Transverse colon (tissue), 4 donors: Measurements from ENCODE around the gene SLC4A3. TPM values are rescaled to one million over a fixed set of nuclear protein-coding genes. Genes with fewer than 3 reads are reported as not detected.

Experiments
- DNase-seq: peaks from one replicate; pipeline ENCODE4 v3.0.0-alpha.2; 2019
- H3K27ac ChIP-seq, 4 donors: fragments of 200-600 bp; sonication (generic); 2 replicates each; pipeline ENCODE4 v1.5.1; 2016 to 2018; ENCODE audit warnings: inconsistent platforms in 4 of 4
- H3K27me3 ChIP-seq: fragments of 200-600 bp; sonication (generic); 2 replicates; pipeline ENCODE4 v1.5.1; 2017; ENCODE audit warnings: inconsistent platforms
- H3K36me3 ChIP-seq, 4 donors: fragments of 200-600 bp; sonication (generic); 2 replicates each; pipeline ENCODE4 v1.5.1; 2017 to 2019; ENCODE audit warnings: inconsistent platforms in 4 of 4
- H3K4me1 ChIP-seq, 4 donors: fragments of 200-600 bp; sonication (generic); 2 replicates each; pipeline ENCODE4 v1.5.1; 2017 to 2020; ENCODE audit warnings: inconsistent platforms in 4 of 4
- H3K4me3 ChIP-seq, 4 donors: fragments of 200-600 bp; sonication (generic); 1 replicate in 1 of 4; 2 replicates in 3 of 4; pipeline versions ENCODE4 v1.5.1 to v1.6.1; 2017 to 2019; ENCODE audit warnings: inconsistent platforms in 4 of 4
- H3K9me3 ChIP-seq, 2 donors: fragments of 200-600 bp; sonication (generic); 2 replicates each; pipeline ENCODE4 v1.5.1; 2017 to 2019; ENCODE audit warnings: inconsistent platforms in 2 of 2
- EP300 ChIP-seq: sonication (generic); formaldehyde crosslinking; IDR thresholded peaks from one replicate; pipeline ENCODE4 v1.6.1; 2017; ENCODE audit warnings: antibody characterized with exemption, low read depth
- POLR2A ChIP-seq: fragments of 450-650 bp; IDR thresholded peaks from one replicate; pipeline ENCODE4 v1.6.1; 2016; ENCODE audit warnings: antibody characterized with exemption, mild to moderate bottlenecking, moderate library complexity
- POLR2AphosphoS5 ChIP-seq, 3 donors: sonication (generic); formaldehyde crosslinking; IDR thresholded peaks; one replicate each; pipeline ENCODE4 v1.6.1; 2016; ENCODE audit warnings: antibody characterized with exemption in 3 of 3
- WGBS, 2 donors: methylation state at CpG; one replicate each; pipeline ENCODE4 v1.1.5; 2018; ENCODE audit warnings: low coverage in 1 of 2; 5-methylcytosine and 5-hydroxymethylcytosine counted together
- in situ Hi-C, 4 donors: fragments of 200-750 bp; cut with MboI; loops; one replicate each; pipeline versions ENCODE4 v1.15.0 to v1.15.1; 2017; ENCODE audit warnings: low sequenced_read_pairs in 3 of 4, low pct_ligation_motif_present in 1 of 4, low pct_unique_long_range_greater_than_20kb in 1 of 4
- intact Hi-C: fragments of 100-400 bp; cut with DNase I; formaldehyde crosslinking; loops from one replicate; pipeline ENCODE4 v1.15.1; 2023; ENCODE audit warnings: low total_unique reads
- total RNA-seq, 4 donors: library from RNA; depleted of rRNA; stranded (reverse); fragments of >200 nt; gene quantifications; one replicate each; pipeline ENCODE4 v1.1.0, GENCODE V29; 2016
- TF ChIP-seq, protein P1 (sequence below), 5 experiments: fragments of 200-600 bp in 3 of 5; fragments of 450-650 bp in 2 of 5; sonication (generic) in 3 of 5; IDR thresholded peaks; 1 replicate in 2 of 5; 2 replicates in 3 of 5; pipeline ENCODE4 v1.5.1; 2016 to 2017; ENCODE audit warnings: antibody characterized with exemption in 5 of 5, inconsistent platforms in 3 of 5, mild to moderate bottlenecking in 2 of 5, moderate library complexity in 1 of 5

SLC4A3 gene
- total RNA-seq, 4 donors from 2014 or later = 0.32 to 25.9 (median 0.68) TPM; not detected in 1

- H3K4me3 ChIP-seq = no peak overlapping the region
- H3K36me3 ChIP-seq = no peaks in the 10 kb centered on the region
- TF ChIP-seq POLR2A (no peak), EP300 (no peak), POLR2AphosphoS5 (IDR thresholded peaks at IDR 0.05) (no peak)
- TF ChIP-seq, protein P1, sequence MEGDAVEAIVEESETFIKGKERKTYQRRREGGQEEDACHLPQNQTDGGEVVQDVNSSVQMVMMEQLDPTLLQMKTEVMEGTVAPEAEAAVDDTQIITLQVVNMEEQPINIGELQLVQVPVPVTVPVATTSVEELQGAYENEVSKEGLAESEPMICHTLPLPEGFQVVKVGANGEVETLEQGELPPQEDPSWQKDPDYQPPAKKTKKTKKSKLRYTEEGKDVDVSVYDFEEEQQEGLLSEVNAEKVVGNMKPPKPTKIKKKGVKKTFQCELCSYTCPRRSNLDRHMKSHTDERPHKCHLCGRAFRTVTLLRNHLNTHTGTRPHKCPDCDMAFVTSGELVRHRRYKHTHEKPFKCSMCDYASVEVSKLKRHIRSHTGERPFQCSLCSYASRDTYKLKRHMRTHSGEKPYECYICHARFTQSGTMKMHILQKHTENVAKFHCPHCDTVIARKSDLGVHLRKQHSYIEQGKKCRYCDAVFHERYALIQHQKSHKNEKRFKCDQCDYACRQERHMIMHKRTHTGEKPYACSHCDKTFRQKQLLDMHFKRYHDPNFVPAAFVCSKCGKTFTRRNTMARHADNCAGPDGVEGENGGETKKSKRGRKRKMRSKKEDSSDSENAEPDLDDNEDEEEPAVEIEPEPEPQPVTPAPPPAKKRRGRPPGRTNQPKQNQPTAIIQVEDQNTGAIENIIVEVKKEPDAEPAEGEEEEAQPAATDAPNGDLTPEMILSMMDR (IDR thresholded peaks at IDR 0.05) = no peak
- WGBS, 2 donors = 77 to 84% methylated on average over 3 to 6 of the region's 6 CpGs
- H3K9me3 ChIP-seq = no peaks in the 10 kb centered on the region
- no peaks in the 10 kb centered on the region for H3K27me3 ChIP-seq
- DNase-seq = no peak
- intact Hi-C loops = no loop called here
- peaks cover 0 to 6% (median 5%) of the 10 kb centered on the region in 4 donors for H3K4me1 ChIP-seq
- no peak overlapping the region for H3K27ac ChIP-seq
- in situ Hi-C loops = no loop called here
These were observed 34.7 kb upstream of the SLC4A3 start for GRCh38 chr2:219592736-219593135.

DNA sequence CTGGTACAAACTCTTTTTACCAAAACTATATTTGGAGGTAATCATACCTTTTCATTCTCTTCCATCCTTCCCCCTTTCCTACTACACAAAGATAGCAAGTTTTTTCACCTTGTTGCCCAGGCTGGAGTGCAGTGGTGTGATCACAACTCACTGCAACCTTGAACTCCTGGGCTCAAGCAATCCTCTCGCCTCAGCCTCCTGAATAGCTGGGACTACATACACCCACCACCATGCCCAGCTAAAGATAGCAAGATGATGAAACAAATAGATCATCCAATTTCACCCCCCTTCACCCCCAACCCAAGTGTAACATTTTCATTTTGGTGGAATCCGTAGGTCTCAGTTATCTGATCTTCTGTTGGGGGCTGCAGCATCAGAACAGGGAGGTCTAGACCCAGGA is 34.3 kb upstream of the SLC4A3 start:
- DNase-seq = no peak
- Histone ChIP-seq H3K9me3 (no peaks in the 10 kb centered on the region), H3K36me3 (no peaks in the 10 kb centered on the region), H3K27ac (no peak overlapping the region), H3K27me3 (no peaks in the 10 kb centered on the region), H3K4me1 (peaks cover 0 to 7% (median 5%) of the 10 kb centered on the region in 4 donors), H3K4me3 (no peak overlapping the region)
- TF ChIP-seq POLR2A = no peak
- in situ Hi-C loops (no loop called here), intact Hi-C loops (no loop called here)
- 50 to 80% methylated on average over 1 to 2 of the region's 2 CpGs for WGBS, 2 donors

DNA sequence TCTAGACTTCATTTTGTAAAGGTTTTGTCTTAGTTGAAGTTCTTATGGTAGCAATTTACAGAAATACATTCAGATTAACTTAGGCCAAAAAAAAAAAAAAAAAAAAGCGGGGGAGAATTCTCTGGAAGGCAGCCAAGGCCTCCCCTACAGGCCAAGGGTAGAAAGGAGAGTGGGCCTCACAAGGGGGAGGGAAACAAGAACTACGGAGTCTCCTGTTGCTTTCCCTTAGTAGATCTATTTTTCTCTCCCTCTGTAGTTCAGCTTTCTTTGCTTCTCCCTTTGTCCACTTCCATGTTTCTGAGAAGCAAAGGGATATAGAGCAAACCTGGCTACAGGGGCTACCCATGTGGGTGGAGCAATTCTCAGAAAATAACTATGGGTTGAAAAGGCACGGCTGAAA is 32.2 kb upstream of the SLC4A3 start:
- 54 to 60% methylated on average over 3 of the region's 3 CpGs for WGBS, 2 donors
- TF ChIP-seq, protein P1 (IDR thresholded peaks at IDR 0.05) = no peak
- TF ChIP-seq POLR2A (no peak), POLR2AphosphoS5 (IDR thresholded peaks at IDR 0.05) (no peak), EP300 (no peak)

GRCh38 chr2:219596954-219597551 is 30.4 kb upstream of the SLC4A3 start:
- no peak for TF ChIP-seq EP300
- TF ChIP-seq POLR2A = no peak
- TF ChIP-seq, protein P1 (IDR thresholded peaks at IDR 0.05) = no peak
- TF ChIP-seq POLR2AphosphoS5 (IDR thresholded peaks at IDR 0.05) = no peak
- Histone ChIP-seq H3K4me3 (peak overlapping the region; percentile 48 to 97 (median 64)), H3K27ac (peak overlapping the region; percentile 92 to 95 (median 93)), H3K36me3 (peaks cover 0 to 13% (median 3%) of the 10 kb centered on the region in 4 donors), H3K27me3 (no peaks in the 10 kb centered on the region), H3K9me3 (no peaks in the 10 kb centered on the region), H3K4me1 (peaks cover 5 to 15% (median 8%) of the 10 kb centered on the region in 4 donors)
- intact Hi-C loops (loop anchor here (2.0 kb wide), 1 partner anchor 26 kb away; the partner anchor contains the start of gene OBSL1), in situ Hi-C loops (no loop called here)
- no peak for DNase-seq
- WGBS, 2 donors = 10 to 13% methylated on average over 19 of the region's 19 CpGs

More for the DNA sequence above, 32.2 kb upstream of the SLC4A3 start:
- Histone ChIP-seq H3K4me1 (peaks cover 5 to 15% (median 8%) of the 10 kb centered on the region in 4 donors), H3K27me3 (no peaks in the 10 kb centered on the region), H3K4me3 (no peak overlapping the region), H3K9me3 (no peaks in the 10 kb centered on the region), H3K27ac (no peak overlapping the region), H3K36me3 (no peaks in the 10 kb centered on the region)
- in situ Hi-C loops (no loop called here), intact Hi-C loops (no loop called here)
- DNase-seq = no peak
